Measurements from ENCODE around the gene CORO1C.
"Not testable (repeated sequence)": the region's sequence is repeated elsewhere in the genome, so short reads cannot be mapped to it uniquely, and the experiment has no call there.

CORO1C gene

GRCh38 chr12:108665608-108666202 is 65.6 kb downstream of the CORO1C start:
- peaks cover 52 to 54% of the 10 kb centered on the region in 2 experiments for H3K4me1 ChIP-seq (ENCODE audit: control insufficient read depth in 1 of 2, insufficient read depth in 1 of 2, low read depth in 1 of 2, low read length in 1 of 2)
- no peak for TF ChIP-seq CTCF (IDR thresholded peaks at IDR 0.05)
- no peaks in the 10 kb centered on the region for H3K27me3 ChIP-seq
- peak overlapping the region; percentile 95 for H3K27ac ChIP-seq
- no peaks in the 10 kb centered on the region for H3K36me3 ChIP-seq
- H3K9me3 ChIP-seq: no peaks in the 10 kb centered on the region
- H3K4me3 ChIP-seq (ENCODE audit: low read depth in 1 of 2, low read length in 1 of 2): peak overlapping the region in 1 of 2 experiments; percentile 53

- peak overlapping the region; percentile 95 for H3K27ac ChIP-seq
- H3K27me3 ChIP-seq: no peaks in the 10 kb centered on the region
- peak; percentile 98 for TF ChIP-seq CTCF (IDR thresholded peaks at IDR 0.05)
- H3K36me3 ChIP-seq: no peaks in the 10 kb centered on the region
- no peaks in the 10 kb centered on the region for H3K9me3 ChIP-seq
- H3K4me1 ChIP-seq (ENCODE audit: control insufficient read depth in 1 of 2, insufficient read depth in 1 of 2, low read depth in 1 of 2, low read length in 1 of 2): peaks cover 52 to 54% of the 10 kb centered on the region in 2 experiments
- H3K4me3 ChIP-seq (ENCODE audit: low read depth in 1 of 2, low read length in 1 of 2): peak overlapping the region; percentile 50 to 53
These were observed 66.7 kb downstream of the CORO1C start for GRCh38 chr12:108664338-108665258.

- H3K36me3 ChIP-seq: peaks cover 2% of the 10 kb centered on the region
- no peak for TF ChIP-seq CTCF (IDR thresholded peaks at IDR 0.05)
- H3K4me1 ChIP-seq (ENCODE audit: control insufficient read depth in 1 of 2, insufficient read depth in 1 of 2, low read depth in 1 of 2, low read length in 1 of 2): peaks cover 52 to 54% of the 10 kb centered on the region in 2 experiments
- H3K27me3 ChIP-seq: no peaks in the 10 kb centered on the region
- peak overlapping the region; percentile 95 for H3K27ac ChIP-seq
- no peaks in the 10 kb centered on the region for H3K9me3 ChIP-seq
- H3K4me3 ChIP-seq (ENCODE audit: low read depth in 1 of 2, low read length in 1 of 2): peak overlapping the region; percentile 50 to 53
These were observed 67.8 kb downstream of the CORO1C start for GRCh38 chr12:108663324-108664015.

- H3K36me3 ChIP-seq: peaks cover 38% of the 10 kb centered on the region
These were observed 73.2 kb downstream of the CORO1C start for GRCh38 chr12:108658115-108658514.

GRCh38 chr12:108657130-108657745 is 74.1 kb downstream of the CORO1C start:
- peaks cover 44% of the 10 kb centered on the region for H3K36me3 ChIP-seq
- no peak for TF ChIP-seq CTCF (IDR thresholded peaks at IDR 0.05)
- peak overlapping the region; percentile 23 for H3K27ac ChIP-seq
- H3K9me3 ChIP-seq: no peaks in the 10 kb centered on the region
- peaks cover 0 to 13% of the 10 kb centered on the region in 2 experiments for H3K4me1 ChIP-seq (ENCODE audit: control insufficient read depth in 1 of 2, insufficient read depth in 1 of 2, low read depth in 1 of 2, low read length in 1 of 2)
- no peak overlapping the region for H3K4me3 ChIP-seq (ENCODE audit: low read depth in 1 of 2, low read length in 1 of 2)
- H3K27me3 ChIP-seq: no peaks in the 10 kb centered on the region

More at GRCh38 chr12:108658115-108658514, 73.2 kb downstream of the CORO1C start:
- H3K4me3 ChIP-seq (ENCODE audit: low read depth in 1 of 2, low read length in 1 of 2); H3K27ac ChIP-seq; H3K27me3 ChIP-seq; H3K9me3 ChIP-seq: not testable (repeated sequence)
- H3K4me1 ChIP-seq (ENCODE audit: control insufficient read depth in 1 of 2, insufficient read depth in 1 of 2, low read depth in 1 of 2, low read length in 1 of 2): peaks cover 4 to 14% of the 10 kb centered on the region in 2 experiments

- H3K27me3 ChIP-seq; H3K27ac ChIP-seq; H3K9me3 ChIP-seq; H3K4me3 ChIP-seq (ENCODE audit: low read depth in 1 of 2, low read length in 1 of 2): not testable (repeated sequence)
- H3K36me3 ChIP-seq: peaks cover 54% of the 10 kb centered on the region
- H3K4me1 ChIP-seq (ENCODE audit: control insufficient read depth in 1 of 2, insufficient read depth in 1 of 2, low read depth in 1 of 2, low read length in 1 of 2): peaks cover 0 to 13% of the 10 kb centered on the region in 2 experiments
These were observed 75.1 kb downstream of the CORO1C start for GRCh38 chr12:108656247-108656646.

GRCh38 chr12:108655812-108656175 is 75.5 kb downstream of the CORO1C start:
- not testable (repeated sequence) for H3K4me3 ChIP-seq (ENCODE audit: low read depth in 1 of 2, low read length in 1 of 2); H3K27ac ChIP-seq; H3K27me3 ChIP-seq; H3K9me3 ChIP-seq
- Histone ChIP-seq H3K36me3 (peaks cover 58% of the 10 kb centered on the region), H3K4me1 (ENCODE audit: control insufficient read depth in 1 of 2, insufficient read depth in 1 of 2, low read depth in 1 of 2, low read length in 1 of 2) (peaks cover 0 to 13% of the 10 kb centered on the region in 2 experiments)

- Histone ChIP-seq H3K36me3 (peaks cover 67% of the 10 kb centered on the region), H3K4me1 (ENCODE audit: control insufficient read depth in 1 of 2, insufficient read depth in 1 of 2, low read depth in 1 of 2, low read length in 1 of 2) (peaks cover 0 to 13% of the 10 kb centered on the region in 2 experiments)
- not testable (repeated sequence) for H3K4me3 ChIP-seq (ENCODE audit: low read depth in 1 of 2, low read length in 1 of 2); H3K9me3 ChIP-seq; H3K27ac ChIP-seq; H3K27me3 ChIP-seq
These were observed 76.7 kb downstream of the CORO1C start for GRCh38 chr12:108654622-108655021.

Data from neutrophil (primary cell).